ENCODE measurements around the gene JMJD6.

DNA sequence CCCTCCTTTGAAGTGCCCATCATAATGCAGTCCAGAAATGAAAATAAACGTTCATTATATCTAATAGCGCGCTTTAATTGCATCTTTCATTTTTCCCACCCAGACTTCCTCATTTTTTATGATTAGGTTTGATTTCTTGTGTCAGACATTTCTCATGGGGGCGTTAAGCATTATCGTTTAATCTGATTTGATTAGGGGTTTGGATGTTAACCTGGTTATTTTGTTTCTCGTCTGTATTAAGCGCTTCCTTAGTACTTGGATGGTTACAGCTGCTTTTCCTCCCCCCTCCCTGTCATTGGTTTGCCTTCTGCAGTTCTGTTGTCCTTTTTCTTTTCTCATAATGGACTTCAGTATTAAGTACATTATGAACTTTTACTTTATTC is 12.1 kb upstream of the JMJD6 start:
- TF ChIP-seq GATA2 (IDR thresholded peaks at IDR 0.05; ENCODE audit: low read depth, low read length) (no peak; the same call in 1 of the 2 replicates), GATA3 (IDR thresholded peaks at IDR 0.05; ENCODE audit: low read depth, low read length) (no peak)

Data from SH-SY5Y (cell line).